GM23248 (cell line): ENCODE results near the gene REPIN1. TPM values are rescaled to one million over a fixed set of nuclear protein-coding genes. Genes with fewer than 3 reads are reported as not detected.
A peak's percentile ranks its signal among the peaks of the same experiment; 100 is the strongest.

Experiments
- DNase-seq: peaks from one replicate; pipeline ENCODE4 v3.0.0-alpha.2; 2015
- H2AFZ ChIP-seq: fragments of 200-600 bp; sonication (generic); 2 replicates; pipeline ENCODE4 v1.6.1; 2016; ENCODE audit warnings: antibody characterized with exemption
- H3F3A ChIP-seq: fragments of 200-600 bp; sonication (generic); 2 replicates; pipeline ENCODE4 v1.6.1; 2016; ENCODE audit warnings: mild to moderate bottlenecking, antibody characterized with exemption, mixed run types; ENCODE audit not compliant: insufficient read depth
- H3K27ac ChIP-seq: fragments of 200-600 bp; sonication (generic); 2 replicates; pipeline ENCODE4 v1.5.1; 2016; ENCODE audit warnings: mild to moderate bottlenecking
- H3K27me3 ChIP-seq: fragments of 200-600 bp; sonication (generic); replicated peaks from 2 replicates; pipeline ENCODE4 v1.6.1; 2016; ENCODE audit warnings: mild to moderate bottlenecking; ENCODE audit not compliant: insufficient read depth
- H3K36me3 ChIP-seq: fragments of 200-600 bp; sonication (generic); 2 replicates; pipeline ENCODE4 v1.6.1; 2016; ENCODE audit warnings: low read depth, mild to moderate bottlenecking
- H3K4me1 ChIP-seq: fragments of 200-600 bp; sonication (generic); 2 replicates; pipeline ENCODE4 v1.6.1; 2016; ENCODE audit warnings: mild to moderate bottlenecking; ENCODE audit not compliant: insufficient read depth
- H3K4me2 ChIP-seq: fragments of 200-600 bp; sonication (generic); one replicate; pipeline ENCODE4 v1.6.1; 2016; ENCODE audit warnings: mild to moderate bottlenecking; ENCODE audit not compliant: unreplicated experiment
- H3K4me3 ChIP-seq: fragments of 200-600 bp; sonication (generic); 2 replicates; pipeline ENCODE4 v1.5.1; 2016; ENCODE audit warnings: mild to moderate bottlenecking
- H3K79me2 ChIP-seq: fragments of 200-600 bp; sonication (generic); 2 replicates; pipeline ENCODE4 v1.6.1; 2016; ENCODE audit warnings: mild to moderate bottlenecking; ENCODE audit not compliant: insufficient read depth
- H3K9ac ChIP-seq: fragments of 200-600 bp; sonication (generic); 2 replicates; pipeline ENCODE4 v1.6.1; 2016; ENCODE audit warnings: mild to moderate bottlenecking
- H3K9me2 ChIP-seq: fragments of 200-600 bp; sonication (generic); 2 replicates; pipeline ENCODE4 v1.6.1; 2016; ENCODE audit warnings: mixed run types, mild to moderate bottlenecking, moderate library complexity; ENCODE audit not compliant: insufficient read depth
- H3K9me3 ChIP-seq: fragments of 200-600 bp; sonication (generic); one replicate; pipeline ENCODE4 v1.6.1; 2017; ENCODE audit warnings: low read depth
- H4K20me1 ChIP-seq: fragments of 200-600 bp; sonication (generic); 2 replicates; pipeline ENCODE4 v1.6.0; 2016; ENCODE audit not compliant: insufficient read depth
- EZH2 ChIP-seq: fragments of 200-600 bp; sonication (generic); IDR thresholded peaks from 2 replicates; pipeline ENCODE4 v1.6.1; 2018; ENCODE audit warnings: antibody characterized with exemption, mild to moderate bottlenecking; ENCODE audit not compliant: insufficient read depth, poor library complexity, severe bottlenecking
- EZH2phosphoT487 ChIP-seq: fragments of 200-600 bp; sonication (generic); IDR thresholded peaks from 2 replicates; pipeline ENCODE4 v1.6.1; 2018; ENCODE audit warnings: antibody characterized with exemption, moderate library complexity, mild to moderate bottlenecking, low read depth; ENCODE audit not compliant: insufficient read depth
- WGBS, 2 experiments: methylation state at CpG; one replicate each; pipeline ENCODE4 v1.1.6; 2015 to 2017; ENCODE audit warnings: low lambda C conversion rate in 2 of 2, low coverage in 1 of 2; ENCODE audit errors: missing lambda C conversion rate in 2 of 2; 5-methylcytosine and 5-hydroxymethylcytosine counted together
- in situ Hi-C: fragments of 300-500 bp; cut with MboI; formaldehyde crosslinking; loops from 2 replicates; pipeline ENCODE4 v1.15.0; 2020
- polyA plus RNA-seq: library from polyadenylated mRNA; unstranded; fragments of >200 nt; fragmentation: Nextera tagmentation; extraction: Ambion mirVana; gene quantifications from 2 replicates; pipeline ENCODE4 v1.2.1, GENCODE V29; 2016
- total RNA-seq: library from RNA; depleted of rRNA; stranded (reverse); fragments of >200 nt; shearing (Covaris generic); gene quantifications from 2 replicates; pipeline ENCODE4 v1.2.3, GENCODE V29; 2014

REPIN1 gene
- total and polyA plus RNA-seq, 2 experiments from 2014 or later: 17.3 to 48.1 TPM

GRCh38 chr7:150363872-150364271 is 4.8 kb upstream of the REPIN1 start:
- in situ Hi-C loops: no loop called here
- TF ChIP-seq EZH2phosphoT487: no peak
- no peak for TF ChIP-seq EZH2
- Histone ChIP-seq H3K36me3 (no peaks in the 10 kb centered on the region), H3K27ac (no peak overlapping the region), H3K4me3 (no peak overlapping the region), H3F3A (0 out of 2 replicates have a peak, but pooled peaks cover 6% of the 10 kb centered on the region), H3K9me2 (no peaks in the 10 kb centered on the region), H2AFZ (no peak overlapping the region), H3K9ac (no peak overlapping the region), H4K20me1 (no peaks in the 10 kb centered on the region), H3K79me2 (peaks cover under 1% of the 10 kb centered on the region; the same call in 1 of the 2 replicates), H3K4me2 (no peak overlapping the region), H3K9me3 (no peaks in the 10 kb centered on the region), H3K4me1 (0 out of 2 replicates have a peak, but pooled peaks cover 4% of the 10 kb centered on the region), H3K27me3 (no peaks in the 10 kb centered on the region)
- DNase-seq: no peak
- WGBS, 2 experiments: 71 to 72% methylated on average over 5 of the region's 5 CpGs

GRCh38 chr7:150365194-150365593 is 3.4 kb upstream of the REPIN1 start:
- Histone ChIP-seq H3F3A (peaks cover 6% of the 10 kb centered on the region; the same call in 1 of the 2 replicates), H2AFZ (no peak overlapping the region), H4K20me1 (no peaks in the 10 kb centered on the region), H3K4me3 (no peak overlapping the region), H3K36me3 (no peaks in the 10 kb centered on the region), H3K4me2 (no peak overlapping the region), H3K9me2 (no peaks in the 10 kb centered on the region), H3K79me2 (peaks cover 7% of the 10 kb centered on the region; the same call in 1 of the 2 replicates), H3K9ac (no peak overlapping the region), H3K27ac (no peak overlapping the region), H3K4me1 (peaks cover 9% of the 10 kb centered on the region), H3K27me3 (no peaks in the 10 kb centered on the region), H3K9me3 (no peaks in the 10 kb centered on the region)
- in situ Hi-C loops: no loop called here
- 78 to 84% methylated on average over 10 of the region's 10 CpGs for WGBS, 2 experiments
- no peak for DNase-seq
- TF ChIP-seq EZH2: no peak
- no peak for TF ChIP-seq EZH2phosphoT487

- H3K79me2 ChIP-seq: peaks cover 7% of the 10 kb centered on the region; the same call in 1 of the 2 replicates
- no peak for TF ChIP-seq EZH2phosphoT487
- no peak for TF ChIP-seq EZH2
- no peaks in the 10 kb centered on the region for H3K27me3 ChIP-seq
- H4K20me1 ChIP-seq: no peaks in the 10 kb centered on the region
- no peaks in the 10 kb centered on the region for H3K9me2 ChIP-seq
- WGBS, 2 experiments: 88 to 91% methylated on average over 5 of the region's 5 CpGs
- H3K4me2 ChIP-seq: no peak overlapping the region
- H3F3A ChIP-seq: peaks cover 10% of the 10 kb centered on the region; the same call in 1 of the 2 replicates
- no peak for DNase-seq
- H3K36me3 ChIP-seq: no peaks in the 10 kb centered on the region
- no peak overlapping the region for H3K4me3 ChIP-seq
- in situ Hi-C loops: no loop called here
- no peak overlapping the region for H2AFZ ChIP-seq
- no peak overlapping the region for H3K9ac ChIP-seq
- no peak overlapping the region for H3K27ac ChIP-seq
- no peaks in the 10 kb centered on the region for H3K9me3 ChIP-seq
- H3K4me1 ChIP-seq: peaks cover 15% of the 10 kb centered on the region
Measured at GRCh38 chr7:150365673-150366398, 2.8 kb upstream of the REPIN1 start.

- Histone ChIP-seq H3K9me3 (no peaks in the 10 kb centered on the region), H2AFZ (peak overlapping the region; percentile 91), H3K27me3 (no peaks in the 10 kb centered on the region), H3K9ac (peak overlapping the region; percentile 82), H3K27ac (0 out of 2 replicates have a peak overlapping the region, but pooled peaks have one; percentile 31), H3K4me2 (peak overlapping the region; percentile 84), H4K20me1 (no peaks in the 10 kb centered on the region), H3K4me1 (peaks cover 19% of the 10 kb centered on the region), H3K4me3 (peak overlapping the region; percentile 89), H3F3A (peaks cover 10% of the 10 kb centered on the region; the same call in 1 of the 2 replicates), H3K36me3 (no peaks in the 10 kb centered on the region), H3K79me2 (peaks cover 7% of the 10 kb centered on the region; the same call in 1 of the 2 replicates), H3K9me2 (no peaks in the 10 kb centered on the region)
- in situ Hi-C loops: no loop called here
- 48% methylated on average over 8 of the region's 8 CpGs for WGBS, 2 experiments
- DNase-seq: no peak
- no peak for TF ChIP-seq EZH2
Measured at GRCh38 chr7:150367677-150368095, 936 bp upstream of the REPIN1 start.
